ENCODE results near the gene RILP. TPM values are rescaled to one million over a fixed set of nuclear protein-coding genes. Genes with fewer than 3 reads are reported as not detected.

RILP gene
- total RNA-seq, 4 donors from 2014 or later, result 59.3 to 185 (median 108) TPM

DNA sequence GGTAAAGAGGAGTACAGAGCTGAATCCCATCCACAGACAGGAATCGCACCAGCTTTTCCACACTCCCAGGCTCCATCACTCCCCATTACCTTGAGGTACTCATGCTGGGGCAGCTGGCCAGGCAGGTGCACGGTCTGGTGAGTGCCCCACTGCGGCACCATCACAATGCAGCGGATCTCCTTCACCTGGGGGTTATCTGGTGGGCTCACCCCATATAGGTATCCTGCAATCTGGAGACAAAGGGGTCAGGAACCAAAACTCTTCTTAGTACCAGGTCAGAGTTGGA lies 1.8 kb upstream of the RILP start:
- Histone ChIP-seq H3K4me3 (no peak overlapping the region), H3K27ac (peak overlapping the region; percentile 97 to 100 (median 100)), H3K27me3 (no peaks in the 10 kb centered on the region), H3K4me1 (peaks cover 24 to 35% (median 31%) of the 10 kb centered on the region in 4 donors), H3K9me3 (no peaks in the 10 kb centered on the region), H3K36me3 (peaks cover 0 to 59% (median 25%) of the 10 kb centered on the region in 4 donors)
- no peak for TF ChIP-seq POLR2AphosphoS5 (IDR thresholded peaks at IDR 0.05)
- no peak for TF ChIP-seq EP300 (IDR thresholded peaks at IDR 0.05; ENCODE audit: low read depth)
- TF ChIP-seq POLR2A (IDR thresholded peaks at IDR 0.05), result no peak
- TF ChIP-seq, protein P1, sequence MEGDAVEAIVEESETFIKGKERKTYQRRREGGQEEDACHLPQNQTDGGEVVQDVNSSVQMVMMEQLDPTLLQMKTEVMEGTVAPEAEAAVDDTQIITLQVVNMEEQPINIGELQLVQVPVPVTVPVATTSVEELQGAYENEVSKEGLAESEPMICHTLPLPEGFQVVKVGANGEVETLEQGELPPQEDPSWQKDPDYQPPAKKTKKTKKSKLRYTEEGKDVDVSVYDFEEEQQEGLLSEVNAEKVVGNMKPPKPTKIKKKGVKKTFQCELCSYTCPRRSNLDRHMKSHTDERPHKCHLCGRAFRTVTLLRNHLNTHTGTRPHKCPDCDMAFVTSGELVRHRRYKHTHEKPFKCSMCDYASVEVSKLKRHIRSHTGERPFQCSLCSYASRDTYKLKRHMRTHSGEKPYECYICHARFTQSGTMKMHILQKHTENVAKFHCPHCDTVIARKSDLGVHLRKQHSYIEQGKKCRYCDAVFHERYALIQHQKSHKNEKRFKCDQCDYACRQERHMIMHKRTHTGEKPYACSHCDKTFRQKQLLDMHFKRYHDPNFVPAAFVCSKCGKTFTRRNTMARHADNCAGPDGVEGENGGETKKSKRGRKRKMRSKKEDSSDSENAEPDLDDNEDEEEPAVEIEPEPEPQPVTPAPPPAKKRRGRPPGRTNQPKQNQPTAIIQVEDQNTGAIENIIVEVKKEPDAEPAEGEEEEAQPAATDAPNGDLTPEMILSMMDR (IDR thresholded peaks at IDR 0.05), result no peak
- WGBS, 2 donors (ENCODE audit: low coverage in 1 of 2), result 93% methylated on average over 4 of the region's 4 CpGs; no CpG with 5 or more reads in 1 of the 2 donors
- DNase-seq, result no peak
- intact Hi-C loops (cut with DNase I; ENCODE audit: low total_unique reads), result loop anchor here (10.0 kb wide), 1 partner anchor 63 kb away; the partner anchor contains the start of gene TLCD2
- in situ Hi-C loops (cut with MboI; ENCODE audit: low pct_ligation_motif_present in 1 of 4, low pct_unique_long_range_greater_than_20kb in 1 of 4, low sequenced_read_pairs in 3 of 4), result loop anchor here in 1 of 4 donors (25.0 kb wide), 1 partner anchor 386 kb away; the partner anchor contains the start of genes DPH1, OVCA2 and RTN4RL1

DNA sequence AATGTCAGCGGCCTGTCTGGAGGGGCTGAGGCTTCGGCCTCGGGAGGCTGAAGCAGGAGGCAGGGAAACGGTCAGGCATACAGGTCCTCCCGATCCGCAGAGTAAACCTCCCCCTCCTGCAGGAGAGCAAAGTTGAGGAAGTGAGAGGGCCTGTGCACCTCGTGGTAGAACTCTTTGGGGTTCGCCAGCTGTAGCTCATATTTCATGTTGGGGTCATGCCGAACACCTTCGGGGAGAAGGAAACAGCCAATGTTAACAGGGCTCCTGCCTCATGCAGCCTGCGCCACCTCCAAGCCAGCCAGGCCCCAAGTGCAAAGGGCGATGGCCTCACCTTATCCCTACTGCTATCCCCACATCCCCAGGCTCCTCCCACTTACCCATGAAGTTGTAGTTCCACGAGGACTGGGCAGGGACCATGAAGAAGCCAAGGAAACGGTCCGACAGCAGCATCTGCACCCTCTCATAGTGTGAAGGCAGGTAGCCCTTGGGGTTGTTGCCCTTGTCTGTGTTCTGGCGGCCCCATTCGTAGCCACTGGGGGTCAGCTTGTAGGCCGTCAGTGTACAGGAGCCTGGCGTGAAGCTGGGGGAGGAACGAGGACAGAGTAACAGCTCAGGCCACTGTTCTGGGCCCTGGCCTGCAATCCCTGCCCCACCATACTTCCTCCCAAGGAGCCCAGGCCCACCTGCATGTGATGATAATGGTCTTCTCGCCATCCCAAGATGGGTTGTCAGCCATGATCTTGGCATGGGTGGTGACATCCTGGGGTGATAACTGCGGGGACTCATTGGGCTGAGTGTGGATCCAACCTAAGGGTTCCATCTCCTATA lies 1.3 kb upstream of the RILP start:
- TF ChIP-seq, protein P1 (IDR thresholded peaks at IDR 0.05), result no peak
- peak; percentile 22 to 80 (median 66) for TF ChIP-seq POLR2AphosphoS5 (IDR thresholded peaks at IDR 0.05)
- no peak for TF ChIP-seq EP300 (IDR thresholded peaks at IDR 0.05; ENCODE audit: low read depth)
- peak; percentile 53 for TF ChIP-seq POLR2A (IDR thresholded peaks at IDR 0.05)
- Histone ChIP-seq H3K27ac (peak overlapping the region; percentile 97 to 100 (median 100)), H3K4me1 (peaks cover 24 to 35% (median 31%) of the 10 kb centered on the region in 4 donors), H3K36me3 (peaks cover 0 to 53% (median 23%) of the 10 kb centered on the region in 4 donors), H3K27me3 (no peaks in the 10 kb centered on the region), H3K4me3 (peak overlapping the region in 2 of 4 donors; percentile 77), H3K9me3 (no peaks in the 10 kb centered on the region)
- in situ Hi-C loops (cut with MboI; ENCODE audit: low pct_ligation_motif_present in 1 of 4, low pct_unique_long_range_greater_than_20kb in 1 of 4, low sequenced_read_pairs in 3 of 4), result loop anchor here in 1 of 4 donors (25.0 kb wide), 1 partner anchor 386 kb away; the partner anchor contains the start of genes DPH1, OVCA2 and RTN4RL1
- WGBS, 2 donors (ENCODE audit: low coverage in 1 of 2), result 71 to 79% methylated on average over 4 to 22 of the region's 22 CpGs
- DNase-seq, result peak; percentile 54
- intact Hi-C loops (cut with DNase I; ENCODE audit: low total_unique reads), result loop anchor here (10.0 kb wide), 1 partner anchor 64 kb away; the partner anchor contains the start of gene TLCD2

DNA sequence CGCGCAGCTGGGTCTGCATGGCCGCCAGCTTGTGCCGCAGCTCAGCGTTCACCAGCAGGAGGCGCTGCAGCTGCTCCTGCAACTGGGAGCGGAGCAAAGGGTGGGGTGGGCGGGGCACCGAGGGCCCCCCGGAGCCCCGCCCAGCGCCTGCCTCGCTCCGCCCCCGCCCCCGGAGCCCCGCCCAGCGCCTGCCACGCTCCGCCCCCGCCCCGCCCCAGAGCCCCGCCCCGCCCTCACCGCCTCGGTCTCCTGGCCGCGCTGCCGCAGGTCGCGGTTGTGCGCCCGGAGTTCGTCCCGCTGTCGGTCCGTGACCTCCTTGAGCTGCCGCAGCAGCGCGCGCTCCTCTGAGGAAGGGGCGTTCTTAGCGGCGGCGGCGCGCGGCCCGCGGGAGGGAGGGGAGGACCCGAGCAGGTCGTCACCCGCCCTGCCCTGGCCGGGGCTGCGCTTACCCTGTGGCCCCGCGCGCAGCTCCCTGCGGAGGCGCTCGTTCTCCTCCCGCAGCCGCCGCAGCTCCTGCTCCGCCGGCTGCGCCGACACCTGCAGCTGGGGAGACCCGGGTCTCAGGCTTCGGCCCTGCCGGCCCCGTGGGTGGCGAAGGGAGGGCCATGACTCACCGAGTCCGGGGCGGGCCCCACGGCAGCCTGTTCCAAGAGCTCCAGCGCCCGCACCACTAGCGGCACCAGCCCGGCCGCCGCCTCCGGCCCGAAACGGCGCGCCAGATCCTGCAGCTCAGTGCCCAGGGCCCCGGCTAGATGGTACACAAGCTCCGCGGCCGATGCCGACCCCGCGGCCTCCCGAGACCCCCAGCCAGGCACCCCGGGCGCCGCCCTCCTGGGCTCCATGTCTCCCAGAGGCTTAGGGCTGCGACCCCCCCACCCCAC lies 463 bp downstream of the RILP start:
- H3K36me3 ChIP-seq, result peaks cover 0 to 36% (median 14%) of the 10 kb centered on the region in 4 donors
- H3K4me3 ChIP-seq, result peak overlapping the region; percentile 62 to 88 (median 77)
- H3K27ac ChIP-seq, result peak overlapping the region; percentile 97 to 100 (median 100)
- in situ Hi-C loops (cut with MboI; ENCODE audit: low pct_ligation_motif_present in 1 of 4, low pct_unique_long_range_greater_than_20kb in 1 of 4, low sequenced_read_pairs in 3 of 4), result no loop called here
- TF ChIP-seq EP300 (IDR thresholded peaks at IDR 0.05; ENCODE audit: low read depth), result no peak
- TF ChIP-seq, protein P1 (IDR thresholded peaks at IDR 0.05), result peak in 3 of 5 experiments; percentile 83 to 97 (median 90)
- peak; percentile 83 for TF ChIP-seq POLR2A (IDR thresholded peaks at IDR 0.05)
- peak; percentile 87 to 96 (median 96) for TF ChIP-seq POLR2AphosphoS5 (IDR thresholded peaks at IDR 0.05)
- peaks cover 24 to 37% (median 33%) of the 10 kb centered on the region in 4 donors for H3K4me1 ChIP-seq
- peak; percentile 96 for DNase-seq
- WGBS, 2 donors (ENCODE audit: low coverage in 1 of 2), result 0% methylated on average over 73 of the region's 100 CpGs; no CpG with 5 or more reads in 1 of the 2 donors
- no peaks in the 10 kb centered on the region for H3K9me3 ChIP-seq
- intact Hi-C loops (cut with DNase I; ENCODE audit: low total_unique reads), result loop anchor here (5.0 kb wide), 1 partner anchor 77 kb away; no protein-coding TSS in a partner anchor
- H3K27me3 ChIP-seq, result no peaks in the 10 kb centered on the region
